Endothelial cell of umbilical vein (primary cell): ENCODE measurements around the gene KMT5C. TPM values are rescaled to one million over a fixed set of nuclear protein-coding genes. Genes with fewer than 3 reads are reported as not detected.

ENCODE experiments used
- Bru-seq: library from RNA; stranded (reverse); fragments of 400-500 nt; gene quantifications from one replicate; lab custom pipeline; 2021; lab: Mats Ljungman, UMichigan
- BruChase-seq, 2 experiments: library from RNA; stranded (reverse); fragments of 400-500 nt; gene quantifications; one replicate each; lab custom pipeline; 2021; lab: Mats Ljungman, UMichigan
- BruUV-seq: library from RNA; stranded (reverse); fragments of 400-500 nt; replicated peaks from 2 replicates; lab custom pipeline; 2021; lab: Mats Ljungman, UMichigan
- CTCF ChIA-PET: fragments of 300-600, 350-600 bp; sonication (Branson Sonifier 250); formaldehyde crosslinking; loops from one replicate; lab custom pipeline; 2021; ENCODE audit warnings: antibody characterized with exemption, inconsistent platforms; lab: Charles Lee
- POLR2A ChIA-PET: fragments of 300-600, 350-600 bp; sonication (Branson Sonifier 250); formaldehyde crosslinking; loops from one replicate; lab custom pipeline; 2021; ENCODE audit warnings: antibody characterized with exemption, inconsistent platforms; lab: Charles Lee
- DNase-seq: peaks from one replicate; pipeline ENCODE4 v3.0.0-alpha.2; 2011; ENCODE audit warnings: low read depth, low spot score
- FAIRE-seq: peaks from 2 replicates; lab custom pipeline; 2011; peaks lifted over from hg19 to GRCh38; lab: Jason Lieb, UNC
- H2AFZ ChIP-seq: 2 replicates; pipeline ENCODE4 v1.6.0; 2012; ENCODE audit warnings: low read depth, low read length, control low read depth, inconsistent platforms
- H3K27ac ChIP-seq: 2 replicates; pipeline ENCODE4 v1.5.1; 2011; ENCODE audit warnings: low read depth, mild to moderate bottlenecking, control low read depth, low read length, moderate library complexity; ENCODE audit not compliant: insufficient read depth
- H3K27me3 ChIP-seq, 2 experiments: 2 replicates each; pipeline versions ENCODE4 v1.6.0 to v1.6.1; 2011; ENCODE audit warnings: low read length in 2 of 2, mixed read lengths in 1 of 2; ENCODE audit not compliant: control insufficient read depth in 2 of 2, insufficient read depth in 2 of 2
- H3K36me3 ChIP-seq, 2 experiments: 2 replicates in 1 of 2; 3 replicates in 1 of 2; pipeline ENCODE4 v1.5.1; 2011; ENCODE audit warnings: low read length in 2 of 2, mild to moderate bottlenecking in 1 of 2, moderate library complexity in 1 of 2; ENCODE audit not compliant: control insufficient read depth in 2 of 2, insufficient read depth in 2 of 2; ENCODE audit errors: extremely low read depth in 1 of 2
- H3K4me1 ChIP-seq: 3 replicates; pipeline ENCODE4 v1.5.1; 2011; ENCODE audit warnings: mild to moderate bottlenecking, low read length; ENCODE audit not compliant: control insufficient read depth, insufficient read depth; ENCODE audit errors: extremely low read depth
- H3K4me2 ChIP-seq: 2 replicates; pipeline ENCODE4 v1.6.1; 2011; ENCODE audit warnings: low read length, control low read depth, mixed read lengths; ENCODE audit not compliant: insufficient read depth
- H3K4me3 ChIP-seq, 3 experiments: fragments of 200-600 bp in 1 of 3; sonication (generic), shearing (Covaris generic) in 1 of 3; replicated peaks in 1 of 3; 2 replicates each; pipeline ENCODE4 v1.5.1; 2011 to 2016; ENCODE audit warnings: control low read depth in 3 of 3, low read length in 3 of 3, mild to moderate bottlenecking in 2 of 3, inconsistent platforms in 1 of 3, low read depth in 1 of 3, moderate library complexity in 1 of 3; ENCODE audit not compliant: insufficient read depth in 1 of 3
- H3K79me2 ChIP-seq: 2 replicates; pipeline ENCODE4 v1.6.0; 2012; ENCODE audit warnings: low read length, inconsistent platforms; ENCODE audit not compliant: control insufficient read depth, insufficient read depth
- H3K9ac ChIP-seq: replicated peaks from 2 replicates; pipeline ENCODE3; 2011; ENCODE audit warnings: low read length, control low read depth; ENCODE audit not compliant: insufficient read depth; ENCODE audit errors: extremely low read depth
- H3K9me1 ChIP-seq: replicated peaks from 3 replicates; pipeline ENCODE4 v1.6.0; 2011; ENCODE audit warnings: mild to moderate bottlenecking, low read length; ENCODE audit not compliant: control insufficient read depth, insufficient read depth; ENCODE audit errors: extremely low read depth
- H3K9me3 ChIP-seq: replicated peaks from 2 replicates; pipeline ENCODE4 v1.5.1; 2012; ENCODE audit warnings: low read length, inconsistent platforms; ENCODE audit not compliant: control insufficient read depth, insufficient read depth
- H4K20me1 ChIP-seq: replicated peaks from 2 replicates; pipeline ENCODE3; 2011; ENCODE audit warnings: mild to moderate bottlenecking, low read length; ENCODE audit not compliant: control insufficient read depth, insufficient read depth; ENCODE audit errors: extremely low read depth
- EZH2 ChIP-seq: IDR thresholded peaks from 2 replicates; pipeline ENCODE4 v1.6.1; 2012; ENCODE audit warnings: borderline replicate concordance, low read depth, mild to moderate bottlenecking, moderate library complexity, low read length, inconsistent platforms; ENCODE audit not compliant: severe bottlenecking
- FOS ChIP-seq: IDR thresholded peaks from 2 replicates; pipeline ENCODE4 v1.6.1; 2011; ENCODE audit warnings: mild to moderate bottlenecking, low read length, moderate library complexity, borderline replicate concordance; ENCODE audit not compliant: insufficient read depth
- GATA2 ChIP-seq: IDR thresholded peaks from 2 replicates; pipeline ENCODE4 v1.7.0; 2011; ENCODE audit warnings: low read depth, mild to moderate bottlenecking, moderate library complexity, mixed read lengths, low read length; ENCODE audit not compliant: insufficient read length, insufficient read depth
- JUN ChIP-seq: IDR thresholded peaks from 2 replicates; pipeline ENCODE4 v1.6.1; 2011; ENCODE audit warnings: borderline replicate concordance, low read depth; ENCODE audit not compliant: insufficient read length, insufficient read depth
- MAX ChIP-seq: IDR thresholded peaks from 2 replicates; pipeline ENCODE4 v1.6.1; 2011; ENCODE audit not compliant: insufficient read depth, insufficient read length
- MYC ChIP-seq: IDR thresholded peaks from one replicate; pipeline ENCODE4 v1.6.1; 2011; ENCODE audit warnings: mild to moderate bottlenecking, low read depth, low read length
- POLR2AphosphoS5 ChIP-seq: IDR thresholded peaks from 2 replicates; pipeline ENCODE4 v1.6.1; 2012; ENCODE audit warnings: low read depth, mild to moderate bottlenecking, control low read depth, low read length, moderate library complexity; ENCODE audit not compliant: insufficient read depth
- dilution Hi-C: fragments of 300-500 bp; cut with MboI; formaldehyde crosslinking; loops from one replicate; pipeline ENCODE4 v1.15.0; 2019; ENCODE audit warnings: low sequenced_read_pairs; ENCODE audit not compliant: extremely low pct_ligation_motif_present
- intact Hi-C: fragments of 100-400 bp; cut with micrococcal nuclease; formaldehyde crosslinking; loops from one replicate; pipeline ENCODE4 v1.10.0; 2022
- long read RNA-seq: library from polyadenylated mRNA; stranded (forward); transcript quantifications from one replicate; pipeline ENCODE4 v2.0.0, GENCODE V29; 2021
- polyA minus RNA-seq, 3 experiments: library from RNA; depleted of rRNA, polyadenylated mRNA; stranded (reverse); fragments of >200 nt; gene quantifications; 1 replicate in 1 of 3; 2 replicates in 2 of 3; pipeline ENCODE4 v1.2.3, GENCODE V29; 2011
- polyA plus RNA-seq, 4 experiments: library from polyadenylated mRNA; depleted of rRNA in 3 of 4; stranded (reverse) in 3 of 4; unstranded in 1 of 4; fragments of >200 nt; gene quantifications; 2 replicates each; pipeline versions ENCODE4 v1.2.1 to v1.2.3, GENCODE V29; 2011 to 2012; ENCODE audit warnings: missing spikeins in 1 of 4
- total RNA-seq: library from RNA; stranded (reverse); gene quantifications from 2 replicates; pipeline ENCODE4 v1.2.3, GENCODE V29; 2021
- TF ChIP-seq, protein P1 (sequence below), 2 donors: IDR thresholded peaks; 1 replicate in 1 of 2; 2 replicates in 1 of 2; pipeline ENCODE4 v1.5.1; 2011; ENCODE audit warnings: low read length in 2 of 2, mild to moderate bottlenecking in 2 of 2, moderate library complexity in 2 of 2, control low read depth in 1 of 2, inconsistent platforms in 1 of 2, low read depth in 1 of 2; ENCODE audit not compliant: insufficient read depth in 1 of 2; ENCODE audit errors: extremely low read depth in 1 of 2

KMT5C gene
- total RNA-seq (11.4 and 13.5 TPM in 2 replicates), polyA plus RNA-seq (7.2 and 11.6 TPM in 2 replicates), polyA minus RNA-seq (3.6 and 4.9 TPM in 2 replicates), Bru-seq, nascent RNA (percentile 37 among the genes with signal in this experiment), BruChase-seq, experiment 1, labeled RNA remaining after a 6-hour chase (percentile 51 among the genes with signal in this experiment), BruChase-seq, experiment 2, labeled RNA remaining after a 2-hour chase (percentile 49 among the genes with signal in this experiment)
- polyA plus RNA-seq (2011; cell fraction: cytosol; rRNA removed): 4.5 and 6.5 TPM in 2 replicates
- 23.8 and 29.7 TPM in 2 replicates for polyA plus RNA-seq (2011; cell fraction: nucleus; rRNA removed)
- 4.2 and 6.4 TPM in 2 replicates for polyA plus RNA-seq (2012)
- 13.1 TPM for polyA minus RNA-seq (2011; cell fraction: cytosol; rRNA and poly(A)+ RNA removed)
- polyA minus RNA-seq (2011; cell fraction: nucleus; rRNA and poly(A)+ RNA removed): 6.3 and 12.9 TPM in 2 replicates
- long read RNA-seq, partial matches to known transcripts: 0 of 6 reads
- long read RNA-seq, other reads (novel, unspliced or antisense): 5 of 6 reads

DNA sequence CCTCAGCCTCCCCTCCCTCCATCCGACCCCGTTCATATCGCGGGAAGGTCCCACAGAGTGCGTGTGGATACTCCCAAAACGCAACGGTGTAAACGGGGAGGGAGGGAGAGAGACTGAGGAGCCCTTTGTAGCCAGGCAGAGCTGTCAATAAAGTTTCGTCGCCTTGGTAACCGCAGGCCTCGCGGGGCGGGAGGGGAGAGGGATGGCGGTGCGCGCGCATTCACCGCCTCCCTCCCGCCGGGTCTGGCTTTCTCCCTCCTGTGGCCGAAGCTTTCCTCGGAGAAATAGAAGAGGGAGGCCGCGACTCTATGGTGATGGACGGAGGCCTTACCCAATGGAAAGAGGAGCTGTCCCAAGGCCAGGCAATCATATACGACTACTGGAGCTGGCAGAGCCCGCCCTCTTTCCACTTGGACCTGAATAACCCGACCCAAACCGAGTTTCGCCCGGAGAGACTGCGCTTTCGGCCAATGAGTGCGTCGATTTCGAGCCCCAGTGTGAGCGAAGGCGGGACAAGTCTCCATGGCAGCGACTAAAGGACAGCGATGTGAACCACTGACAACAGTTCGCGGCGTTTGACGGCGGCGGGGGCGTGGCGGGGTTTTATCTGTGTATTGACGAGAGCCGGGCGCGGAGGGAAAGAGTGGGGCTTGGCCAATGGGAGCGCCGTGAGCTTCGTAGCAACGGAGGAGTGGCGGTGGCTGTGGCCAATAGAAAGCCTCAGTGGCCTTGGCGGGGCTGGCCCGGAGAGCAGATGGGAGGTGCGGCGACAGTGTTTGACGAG, at the start of gene KMT5C:
Gene KMT5C (plus strand): TSS at position 772 of the 784 bp plus-strand sequence. CDS start 2,061 bp downstream, outside the sequence.
- DNase-seq (peak; percentile 100), FAIRE-seq (peak; percentile 100)
- H3K79me2 ChIP-seq: no peaks in the 10 kb centered on the region
- dilution Hi-C loops (no loop called here), intact Hi-C loops (loop anchor here (1.0 to 10.0 kb wide), 11 partner anchors 14 to 316 kb away; partner anchors contain the start of genes DNAAF3, FIZ1, HSPBP1 and PPP6R1)
- no peaks in the 10 kb centered on the region for H4K20me1 ChIP-seq
- TF ChIP-seq MAX: no peak
- no peak for TF ChIP-seq GATA2
- no peak for TF ChIP-seq FOS
- no peak for TF ChIP-seq EZH2
- no peak for TF ChIP-seq JUN
- TF ChIP-seq MYC: no peak
- TF ChIP-seq, protein P1, sequence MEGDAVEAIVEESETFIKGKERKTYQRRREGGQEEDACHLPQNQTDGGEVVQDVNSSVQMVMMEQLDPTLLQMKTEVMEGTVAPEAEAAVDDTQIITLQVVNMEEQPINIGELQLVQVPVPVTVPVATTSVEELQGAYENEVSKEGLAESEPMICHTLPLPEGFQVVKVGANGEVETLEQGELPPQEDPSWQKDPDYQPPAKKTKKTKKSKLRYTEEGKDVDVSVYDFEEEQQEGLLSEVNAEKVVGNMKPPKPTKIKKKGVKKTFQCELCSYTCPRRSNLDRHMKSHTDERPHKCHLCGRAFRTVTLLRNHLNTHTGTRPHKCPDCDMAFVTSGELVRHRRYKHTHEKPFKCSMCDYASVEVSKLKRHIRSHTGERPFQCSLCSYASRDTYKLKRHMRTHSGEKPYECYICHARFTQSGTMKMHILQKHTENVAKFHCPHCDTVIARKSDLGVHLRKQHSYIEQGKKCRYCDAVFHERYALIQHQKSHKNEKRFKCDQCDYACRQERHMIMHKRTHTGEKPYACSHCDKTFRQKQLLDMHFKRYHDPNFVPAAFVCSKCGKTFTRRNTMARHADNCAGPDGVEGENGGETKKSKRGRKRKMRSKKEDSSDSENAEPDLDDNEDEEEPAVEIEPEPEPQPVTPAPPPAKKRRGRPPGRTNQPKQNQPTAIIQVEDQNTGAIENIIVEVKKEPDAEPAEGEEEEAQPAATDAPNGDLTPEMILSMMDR (IDR thresholded peaks at IDR 0.05; ENCODE audit: extremely low read depth in 1 of 2, insufficient read depth in 1 of 2, low read depth in 1 of 2, low read length in 2 of 2): peak; percentile 15 to 34
- peak; percentile 73 for TF ChIP-seq POLR2AphosphoS5
- peak within 1 kb of the TSS; percentile 92 for H3K27ac ChIP-seq
- peak within 1 kb of the TSS; percentile 71 for H3K4me2 ChIP-seq
- peaks cover 0 to 3% of the 10 kb centered on the region in 2 experiments for H3K27me3 ChIP-seq
- peaks cover 10% of the 10 kb centered on the region for H3K4me1 ChIP-seq
- peak within 1 kb of the TSS; percentile 94 for H3K9ac ChIP-seq
- peaks cover 0 to 7% of the 10 kb centered on the region in 2 experiments for H3K36me3 ChIP-seq
- POLR2A ChIA-PET: interaction anchor here (0.8 to 1.8 kb wide), 5 partner anchors 20 to 80 kb away, joined by 3 to 15 read pairs (median 4); partner anchors contain the start of genes PPP6R1, TMEM238 and UBE2S
- H3K9me3 ChIP-seq: no peaks in the 10 kb centered on the region
- H2AFZ ChIP-seq: peak within 1 kb of the TSS; percentile 45
- CTCF ChIA-PET: interaction anchor here (0.7 to 2.9 kb wide), 17 partner anchors 11 to 198 kb away, joined by 3 to 29 read pairs (median 3); partner anchors contain the start of gene TMEM238
- H3K9me1 ChIP-seq: no peaks in the 10 kb centered on the region
- BruUV-seq: no TSS peak
- H3K4me3 ChIP-seq: peak within 1 kb of the TSS; percentile 38 to 69 (median 65)
